Caco-2 (cell line): ENCODE results near the gene TMC6. TPM values are rescaled to one million over a fixed set of nuclear protein-coding genes. Genes with fewer than 3 reads are reported as not detected.

ENCODE experiments used
- BruUV-seq: library from RNA; stranded (reverse); fragments of 400-500 nt; replicated peaks from 2 replicates; lab custom pipeline; 2021; lab: Mats Ljungman, UMichigan
- CTCF ChIA-PET: fragments of 300-600 bp; sonication (Branson Sonifier 250); formaldehyde crosslinking; loops from one replicate; lab custom pipeline; 2022; ENCODE audit warnings: antibody characterized with exemption; lab: Charles Lee
- POLR2A ChIA-PET: fragments of 300-600 bp; sonication (Branson Sonifier 250); formaldehyde crosslinking; loops from one replicate; lab custom pipeline; 2022; ENCODE audit warnings: antibody characterized with exemption; lab: Charles Lee
- DNase-seq, 2 experiments: peaks; one replicate each; pipeline versions ENCODE4 v3.0.0 to v3.0.0-alpha.2; 2020 to 2022
- H3K27me3 ChIP-seq: replicated peaks from 2 replicates; pipeline ENCODE4 v1.6.0; 2011; ENCODE audit warnings: low read length; ENCODE audit not compliant: control insufficient read depth, insufficient read depth
- H3K36me3 ChIP-seq: 2 replicates; pipeline ENCODE4 v1.5.1; 2011; ENCODE audit warnings: low read length; ENCODE audit not compliant: control insufficient read depth, insufficient read depth
- H3K4me1 ChIP-seq: fragments of 250-450 bp; sonication (Bioruptor Pico); 2 replicates; pipeline ENCODE4 v1.5.1; 2020; ENCODE audit warnings: mild to moderate bottlenecking
- H3K4me3 ChIP-seq: 2 replicates; pipeline ENCODE4 v1.5.1; 2011; ENCODE audit warnings: low read depth, mild to moderate bottlenecking, control low read depth, low read length
- H3K9me3 ChIP-seq: fragments of 250-450 bp; sonication (Bioruptor Pico); 2 replicates; pipeline ENCODE4 v1.5.1; 2020; ENCODE audit warnings: mild to moderate bottlenecking, moderate library complexity
- H3K27ac Mint-ChIP-seq: one replicate; pipeline ENCODE4 v1.8.0; 2022; ENCODE audit warnings: mixed read lengths; ENCODE audit not compliant: unreplicated experiment
- H3K27me3 Mint-ChIP-seq: one replicate; pipeline ENCODE4 v1.8.0; 2022; ENCODE audit warnings: mixed read lengths; ENCODE audit not compliant: insufficient read depth, unreplicated experiment
- H3K36me3 Mint-ChIP-seq: one replicate; pipeline ENCODE4 v1.8.0; 2022; ENCODE audit warnings: mild to moderate bottlenecking, mixed read lengths; ENCODE audit not compliant: insufficient read depth, unreplicated experiment
- H3K4me1 Mint-ChIP-seq: one replicate; pipeline ENCODE4 v1.8.0; 2022; ENCODE audit warnings: low read depth, mixed read lengths; ENCODE audit not compliant: unreplicated experiment
- H3K4me3 Mint-ChIP-seq: one replicate; pipeline ENCODE4 v1.8.0; 2022; ENCODE audit warnings: mild to moderate bottlenecking, moderate library complexity, mixed read lengths; ENCODE audit not compliant: unreplicated experiment
- H3K9me3 Mint-ChIP-seq: one replicate; pipeline ENCODE4 v1.8.0; 2022; ENCODE audit warnings: mixed read lengths; ENCODE audit not compliant: unreplicated experiment
- intact Hi-C: fragments of 100-400 bp; cut with micrococcal nuclease; formaldehyde crosslinking; loops from one replicate; pipeline ENCODE4 v1.10.0; 2022; ENCODE audit not compliant: unreplicated experiment
- total RNA-seq: library from RNA; stranded (reverse); gene quantifications from 2 replicates; pipeline ENCODE4 v1.2.3, GENCODE V29; 2022
- TF ChIP-seq, protein P1 (sequence below), 2 experiments: fragments of 200-600 bp in 1 of 2; IDR thresholded peaks; 1 replicate in 1 of 2; 2 replicates in 1 of 2; pipeline versions ENCODE4 v1.5.1 to v1.8.0; 2011 to 2022; ENCODE audit warnings: antibody characterized with exemption in 1 of 2, control low read depth in 1 of 2, inconsistent platforms in 1 of 2, low read depth in 1 of 2, low read length in 1 of 2, mild to moderate bottlenecking in 1 of 2, moderate library complexity in 1 of 2; ENCODE audit not compliant: insufficient read depth in 1 of 2, severe bottlenecking in 1 of 2, unreplicated experiment in 1 of 2

The TMC6 gene
- total RNA-seq, 1 experiment from 2014 or later, result 77.7 TPM

DNA sequence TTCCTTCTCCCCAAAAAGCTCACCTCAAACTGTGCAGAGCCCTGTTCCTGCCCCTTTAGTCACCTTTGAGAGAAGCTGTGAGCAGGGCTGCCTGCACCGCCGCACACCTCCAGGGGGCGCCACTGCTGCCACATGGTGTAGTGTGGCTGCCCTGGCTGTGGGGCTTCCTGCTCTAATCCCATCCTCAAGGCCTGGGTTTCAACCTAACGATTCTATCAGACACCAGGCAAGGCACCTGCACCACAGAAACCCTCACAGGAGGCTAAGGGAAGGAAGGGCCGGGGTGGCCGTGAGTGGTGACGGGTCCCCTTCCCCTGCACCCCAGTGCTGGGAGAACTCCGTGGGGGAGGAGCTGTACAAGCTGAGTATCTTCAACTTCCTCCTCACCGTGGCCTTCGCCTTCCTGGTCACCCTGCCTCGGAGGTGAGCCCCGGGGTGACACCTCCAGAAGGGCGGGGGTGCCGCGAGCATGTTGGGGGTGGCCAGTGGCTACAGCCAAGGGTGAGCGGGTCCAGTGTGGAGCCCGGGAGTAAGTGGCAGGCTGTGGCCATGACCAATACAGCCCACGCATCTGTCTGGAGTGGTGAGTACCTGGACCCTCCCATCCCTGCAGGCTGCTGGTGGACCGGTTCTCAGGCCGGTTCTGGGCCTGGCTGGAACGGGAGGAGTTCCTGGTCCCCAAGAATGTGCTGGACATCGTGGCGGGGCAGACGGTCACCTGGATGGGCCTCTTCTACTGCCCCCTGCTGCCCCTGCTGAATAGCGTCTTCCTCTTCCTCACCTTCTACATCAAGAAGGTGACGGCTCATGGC lies 9.0 kb upstream of the TMC6 start:
- H3K4me1 Mint-ChIP-seq, result peaks cover 5% of the 10 kb centered on the region
- CTCF ChIA-PET, result interaction anchor here (2.3 kb wide), 1 partner anchor 9 kb away, joined by 12 read pairs; the partner anchor contains the start of gene TMC6
- POLR2A ChIA-PET, result no interaction called here
- no peaks in the 10 kb centered on the region for H3K9me3 Mint-ChIP-seq
- H3K27me3 Mint-ChIP-seq, result no peaks in the 10 kb centered on the region
- no peak overlapping the region for H3K27ac Mint-ChIP-seq
- no peak overlapping the region for H3K4me3 Mint-ChIP-seq
- no peaks in the 10 kb centered on the region for H3K9me3 ChIP-seq
- H3K36me3 Mint-ChIP-seq, result peaks cover 8% of the 10 kb centered on the region
- intact Hi-C loops, result no loop called here
- H3K4me3 ChIP-seq, result no peak overlapping the region
- TF ChIP-seq, protein P1, sequence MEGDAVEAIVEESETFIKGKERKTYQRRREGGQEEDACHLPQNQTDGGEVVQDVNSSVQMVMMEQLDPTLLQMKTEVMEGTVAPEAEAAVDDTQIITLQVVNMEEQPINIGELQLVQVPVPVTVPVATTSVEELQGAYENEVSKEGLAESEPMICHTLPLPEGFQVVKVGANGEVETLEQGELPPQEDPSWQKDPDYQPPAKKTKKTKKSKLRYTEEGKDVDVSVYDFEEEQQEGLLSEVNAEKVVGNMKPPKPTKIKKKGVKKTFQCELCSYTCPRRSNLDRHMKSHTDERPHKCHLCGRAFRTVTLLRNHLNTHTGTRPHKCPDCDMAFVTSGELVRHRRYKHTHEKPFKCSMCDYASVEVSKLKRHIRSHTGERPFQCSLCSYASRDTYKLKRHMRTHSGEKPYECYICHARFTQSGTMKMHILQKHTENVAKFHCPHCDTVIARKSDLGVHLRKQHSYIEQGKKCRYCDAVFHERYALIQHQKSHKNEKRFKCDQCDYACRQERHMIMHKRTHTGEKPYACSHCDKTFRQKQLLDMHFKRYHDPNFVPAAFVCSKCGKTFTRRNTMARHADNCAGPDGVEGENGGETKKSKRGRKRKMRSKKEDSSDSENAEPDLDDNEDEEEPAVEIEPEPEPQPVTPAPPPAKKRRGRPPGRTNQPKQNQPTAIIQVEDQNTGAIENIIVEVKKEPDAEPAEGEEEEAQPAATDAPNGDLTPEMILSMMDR (IDR thresholded peaks at IDR 0.05; ENCODE audit: insufficient read depth in 1 of 2, low read depth in 1 of 2, low read length in 1 of 2, severe bottlenecking in 1 of 2, unreplicated experiment in 1 of 2), result peak; percentile 27 to 62
- no peaks in the 10 kb centered on the region for H3K36me3 ChIP-seq
- H3K4me1 ChIP-seq, result peaks cover 17% of the 10 kb centered on the region
- H3K27me3 ChIP-seq, result no peaks in the 10 kb centered on the region
- BruUV-seq, result no TSS peak
- peak in 1 of 2 experiments; percentile 29 for DNase-seq

DNA sequence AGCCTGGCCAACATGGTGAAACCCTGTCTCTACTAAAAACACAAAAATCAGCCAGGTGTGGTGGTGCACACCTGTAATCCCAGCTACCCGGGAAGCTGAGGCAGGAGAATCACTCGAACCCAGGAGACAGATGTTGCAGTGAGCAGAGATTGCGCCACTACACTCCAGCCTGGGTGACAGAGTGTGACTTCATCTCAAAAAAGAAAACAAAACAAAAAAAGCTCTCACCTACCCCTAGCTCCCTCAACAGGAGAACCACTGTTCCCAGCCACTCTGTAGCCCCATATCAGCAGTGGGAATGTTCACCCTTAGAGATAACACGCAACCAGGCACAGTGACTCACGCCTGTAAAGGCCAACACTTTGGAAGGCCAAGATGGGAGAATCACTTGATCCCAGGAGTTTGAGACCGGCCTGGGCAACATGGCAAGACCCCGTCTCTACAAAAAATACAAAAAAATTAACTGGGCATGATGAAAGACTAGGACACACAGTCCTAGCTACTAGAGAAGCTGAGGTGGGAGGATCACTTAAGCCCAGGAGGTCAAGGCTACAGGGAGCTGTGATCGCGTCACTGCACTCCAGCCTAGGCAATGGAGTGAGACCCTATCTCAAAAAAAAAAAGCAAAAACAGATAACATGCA lies 7.4 kb upstream of the TMC6 start:
- TF ChIP-seq, protein P1 (IDR thresholded peaks at IDR 0.05; ENCODE audit: insufficient read depth in 1 of 2, low read depth in 1 of 2, low read length in 1 of 2, severe bottlenecking in 1 of 2, unreplicated experiment in 1 of 2), result no peak
- intact Hi-C loops, result no loop called here
- H3K27me3 ChIP-seq, result no peaks in the 10 kb centered on the region
- peaks cover 13% of the 10 kb centered on the region for H3K4me1 ChIP-seq
- no peak overlapping the region for H3K4me3 ChIP-seq
- DNase-seq, result no peak
- Mint-ChIP-seq H3K36me3 (peaks cover 8% of the 10 kb centered on the region), H3K27me3 (no peaks in the 10 kb centered on the region), H3K27ac (no peak overlapping the region), H3K9me3 (no peaks in the 10 kb centered on the region), H3K4me1 (peaks cover 5% of the 10 kb centered on the region), H3K4me3 (no peak overlapping the region)
- CTCF ChIA-PET, result interaction anchor here (0.7 kb wide), 1 partner anchor 30 kb away, joined by 3 read pairs; no protein-coding TSS in a partner anchor
- BruUV-seq, result no TSS peak
- no peaks in the 10 kb centered on the region for H3K9me3 ChIP-seq
- POLR2A ChIA-PET, result no interaction called here
- H3K36me3 ChIP-seq, result no peaks in the 10 kb centered on the region

DNA sequence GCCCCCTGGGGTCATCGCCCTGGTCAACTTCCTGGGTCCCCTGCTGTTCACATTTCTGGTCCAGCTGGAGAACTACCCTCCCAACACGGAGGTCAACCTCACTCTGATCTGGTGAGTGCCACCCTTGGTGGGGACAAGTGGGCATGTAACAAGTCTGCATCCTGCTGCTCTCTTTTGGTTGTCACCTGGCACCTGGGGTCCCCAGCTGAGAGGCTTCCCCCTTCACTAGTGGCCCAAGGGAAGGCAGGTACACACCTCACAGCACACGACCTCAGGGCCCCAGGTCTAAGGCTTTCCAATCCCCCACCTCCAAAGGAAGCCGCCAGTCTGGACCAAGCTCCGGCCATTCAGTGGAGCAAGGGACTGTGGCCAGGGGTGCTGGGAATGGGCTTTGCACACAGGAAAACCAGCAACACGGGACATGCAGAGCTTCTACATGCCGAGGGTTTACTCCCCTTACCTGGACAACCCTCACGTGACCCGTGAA lies 6.4 kb upstream of the TMC6 start:
- TF ChIP-seq, protein P1 (IDR thresholded peaks at IDR 0.05; ENCODE audit: insufficient read depth in 1 of 2, low read depth in 1 of 2, low read length in 1 of 2, severe bottlenecking in 1 of 2, unreplicated experiment in 1 of 2), result no peak
- Mint-ChIP-seq H3K27me3 (no peaks in the 10 kb centered on the region), H3K4me3 (no peak overlapping the region), H3K27ac (no peak overlapping the region), H3K4me1 (no peaks in the 10 kb centered on the region), H3K36me3 (peaks cover 4% of the 10 kb centered on the region), H3K9me3 (no peaks in the 10 kb centered on the region)
- intact Hi-C loops, result loop anchor here (1.0 kb wide), 1 partner anchor 23 kb away; no protein-coding TSS in a partner anchor
- no peak for DNase-seq
- Histone ChIP-seq H3K4me1 (peaks cover 7% of the 10 kb centered on the region; the same call in 1 of the 2 replicates), H3K36me3 (no peaks in the 10 kb centered on the region), H3K27me3 (no peaks in the 10 kb centered on the region), H3K9me3 (no peaks in the 10 kb centered on the region), H3K4me3 (no peak overlapping the region)
- CTCF ChIA-PET, result interaction anchor here (0.6 kb wide), 3 partner anchors 23 to 539 kb away, joined by 4 to 6 read pairs (median 5); no protein-coding TSS in a partner anchor
- no TSS peak for BruUV-seq
- POLR2A ChIA-PET, result no interaction called here
